GM18867 (cell line): Measurements from ENCODE around the gene ZNF593.

ENCODE experiments used
- ATAC-seq: cut with Tn5 transposase; IDR thresholded peaks from one replicate; pipeline ENCODE4 v1.9.1; 2021; ENCODE audit warnings: mild to moderate bottlenecking, moderate library complexity; ENCODE audit not compliant: unreplicated experiment

Gene ZNF593

DNA sequence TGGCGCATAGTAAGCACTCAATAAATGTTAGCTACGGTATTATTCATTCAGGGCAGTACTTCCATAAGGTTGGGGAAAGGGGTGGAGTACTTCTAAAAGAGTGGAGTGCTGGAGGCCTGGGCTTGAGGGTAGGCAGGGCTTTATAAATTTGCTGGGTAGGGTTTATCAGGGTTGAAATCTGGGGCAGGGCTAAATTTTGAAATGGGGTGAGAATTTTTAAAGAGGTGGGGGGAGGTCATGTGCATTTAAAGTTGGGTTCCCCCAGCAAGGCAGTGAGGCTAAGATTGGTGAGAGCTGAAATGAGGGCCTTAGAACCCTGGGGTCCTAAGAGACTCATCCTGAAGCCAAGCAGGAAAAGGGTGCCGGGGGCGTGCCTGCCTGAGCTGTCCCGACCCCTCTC is 30.7 kb downstream of the ZNF593 start:
- no peak for ATAC-seq

- no peak for ATAC-seq
Measured at GRCh38 chr1:26203642-26204318, 34.1 kb downstream of the ZNF593 start.

- ATAC-seq: no peak
Measured at GRCh38 chr1:26210147-26210870, 40.6 kb downstream of the ZNF593 start.

DNA sequence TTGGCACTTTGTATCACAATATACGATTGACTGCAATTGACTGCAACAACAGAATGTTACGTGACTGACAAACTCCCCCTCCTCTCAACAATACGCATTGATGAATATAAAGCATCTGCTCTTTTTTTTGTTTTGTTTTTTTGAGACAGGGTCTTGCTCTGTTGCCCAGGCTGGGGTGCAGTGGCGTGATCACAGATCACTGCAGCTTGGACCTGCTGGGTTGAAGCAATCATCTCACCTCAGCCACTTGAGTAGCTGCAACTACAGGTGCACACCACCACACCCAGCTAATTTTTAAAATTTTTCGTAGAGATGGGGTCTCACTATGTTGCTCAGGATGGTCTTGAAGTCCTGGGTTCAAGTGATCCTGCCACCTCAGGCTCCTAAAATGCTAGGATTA is 43.0 kb downstream of the ZNF593 start:
- no peak for ATAC-seq

DNA sequence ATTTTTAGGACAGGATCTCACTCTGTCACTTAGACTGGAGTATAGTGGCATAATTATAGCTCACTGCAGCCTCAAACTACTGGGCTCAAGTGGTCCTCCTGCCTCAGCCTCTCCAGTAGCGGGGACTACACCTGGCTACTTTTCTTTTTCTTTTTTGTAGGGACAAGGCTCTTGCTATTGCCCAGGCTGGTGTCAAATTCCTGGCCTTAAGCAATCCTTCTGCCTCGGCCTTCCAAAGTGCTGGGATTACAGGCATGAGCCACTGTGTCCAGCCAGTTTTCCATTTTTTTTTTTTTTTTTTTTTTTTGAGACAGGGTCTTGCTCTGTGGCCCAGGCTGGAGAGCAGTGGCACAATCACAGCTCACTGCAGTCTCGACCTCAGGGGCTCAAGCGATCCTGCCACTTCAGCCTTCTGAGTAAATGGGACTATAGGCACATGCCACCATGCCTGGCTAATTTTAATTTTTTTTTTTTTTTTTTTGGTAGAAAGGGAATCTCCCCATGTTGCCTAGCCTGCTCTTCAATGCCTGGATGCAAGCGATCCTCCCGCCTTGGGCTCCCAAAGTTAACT is 43.7 kb downstream of the ZNF593 start:
- no peak for ATAC-seq

GRCh38 chr1:26215246-26215645 is 45.5 kb downstream of the ZNF593 start:
- no peak for ATAC-seq

- ATAC-seq: no peak
Measured at GRCh38 chr1:26218906-26219494, 49.3 kb downstream of the ZNF593 start.
